ENCODE data around the gene RASD2. TPM values are rescaled to one million over a fixed set of nuclear protein-coding genes. Genes with fewer than 3 reads are reported as not detected.

The RASD2 gene
- total RNA-seq, 1 donor from 2014 or later, result 9.4 TPM

DNA sequence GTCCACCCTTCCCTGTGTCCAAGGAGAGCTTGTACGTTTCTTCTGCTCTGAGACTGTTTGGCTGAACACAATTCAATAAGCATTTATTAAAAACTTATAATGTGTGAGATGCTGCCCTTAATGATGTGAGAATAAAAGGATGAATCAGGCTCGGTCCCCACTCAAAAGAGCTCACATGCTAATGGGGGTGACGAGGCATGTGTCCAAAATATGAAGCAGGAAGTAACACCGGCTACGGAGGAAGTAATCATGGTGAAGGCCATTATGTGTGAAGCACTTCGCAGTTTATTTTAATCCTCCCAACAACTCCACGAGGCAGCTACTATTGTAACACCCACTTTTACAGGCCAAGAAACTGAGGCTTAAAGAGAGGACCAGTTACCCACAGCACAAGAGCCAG lies 3.4 kb upstream of the RASD2 start:
- DNase-seq (no peak), ATAC-seq (no peak)
- intact Hi-C loops (cut with micrococcal nuclease), result no loop called here

DNA sequence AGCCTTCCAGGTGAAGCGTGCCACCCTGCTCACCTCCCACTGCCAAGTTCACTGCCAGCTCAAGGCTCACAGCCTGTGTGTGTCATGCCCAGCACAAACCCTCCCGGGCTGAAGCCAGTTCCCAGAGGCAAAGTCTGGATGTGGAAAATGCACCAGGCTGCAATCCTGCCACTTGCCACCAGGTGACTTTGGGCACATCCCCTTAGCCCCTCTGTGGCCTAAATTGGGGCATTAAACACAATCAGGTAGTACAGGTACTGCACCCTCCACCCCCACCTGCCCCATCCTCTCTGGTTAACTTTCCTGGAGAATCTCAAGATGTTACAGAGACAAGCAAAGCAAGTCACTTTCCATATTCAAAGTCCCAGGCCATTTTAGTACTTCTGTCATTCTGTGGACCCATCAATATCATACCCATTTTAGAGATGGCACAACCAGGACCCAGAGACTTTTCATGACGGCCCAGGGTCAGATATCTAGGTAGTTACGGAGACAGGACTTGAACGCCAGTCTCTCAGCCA lies 1.8 kb upstream of the RASD2 start:
- ATAC-seq, result no peak
- intact Hi-C loops (cut with micrococcal nuclease), result no loop called here
- DNase-seq, result no peak

DNA sequence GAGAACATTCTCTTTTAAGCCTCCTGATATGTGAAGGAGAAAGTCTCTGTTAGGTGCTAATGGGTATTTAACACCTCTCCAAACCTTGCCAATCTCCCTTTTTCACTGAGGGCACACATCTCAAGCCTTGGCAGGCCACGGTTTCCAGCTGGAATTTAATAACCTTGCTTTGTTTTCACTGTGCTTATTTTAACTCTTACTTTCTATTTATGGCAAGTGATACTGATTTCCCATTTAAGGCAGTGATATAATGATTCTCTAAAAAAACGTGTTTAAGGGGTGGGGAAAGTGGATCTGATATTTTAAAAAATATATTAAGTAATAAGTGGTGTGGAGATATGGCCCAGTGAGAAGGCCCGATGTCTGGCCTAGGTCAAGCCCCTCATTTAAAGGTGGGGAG lies 1.1 kb upstream of the RASD2 start:
- DNase-seq (no peak), ATAC-seq (no peak)
- intact Hi-C loops (cut with micrococcal nuclease), result no loop called here

GRCh38 chr22:35539910-35540594 lies 579 bp upstream of the RASD2 start:
- DNase-seq (peak; percentile 81), ATAC-seq (peak; percentile 86)
- intact Hi-C loops (cut with micrococcal nuclease), result no loop called here

DNA sequence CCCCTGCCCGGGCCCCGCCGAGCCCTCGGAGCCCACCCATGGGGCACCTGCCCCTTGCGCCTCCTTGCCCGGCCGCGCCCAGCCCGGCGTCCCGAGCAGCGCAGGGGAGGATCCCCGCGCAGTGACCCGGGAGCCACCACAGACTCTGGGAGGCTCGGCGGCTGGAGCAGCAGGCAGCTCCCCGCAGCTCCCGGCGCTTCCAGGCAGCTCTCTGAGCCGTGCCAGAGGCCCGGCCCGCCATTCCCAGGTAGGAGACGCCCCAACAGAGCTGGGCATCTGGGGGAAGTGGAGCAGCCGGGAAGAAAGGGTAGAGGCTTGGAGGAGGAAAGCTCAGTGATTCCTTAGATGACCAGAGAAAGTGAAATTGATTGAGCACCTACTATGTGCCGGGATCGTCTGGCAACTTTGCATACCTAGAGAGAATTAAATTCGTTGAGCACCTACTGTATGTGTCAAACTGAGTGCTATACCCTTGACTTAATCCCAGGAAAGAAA lies 670 bp downstream of the RASD2 start:
- intact Hi-C loops (cut with micrococcal nuclease), result no loop called here
- peak; percentile 25 for ATAC-seq
- peak; percentile 59 for DNase-seq

DNA sequence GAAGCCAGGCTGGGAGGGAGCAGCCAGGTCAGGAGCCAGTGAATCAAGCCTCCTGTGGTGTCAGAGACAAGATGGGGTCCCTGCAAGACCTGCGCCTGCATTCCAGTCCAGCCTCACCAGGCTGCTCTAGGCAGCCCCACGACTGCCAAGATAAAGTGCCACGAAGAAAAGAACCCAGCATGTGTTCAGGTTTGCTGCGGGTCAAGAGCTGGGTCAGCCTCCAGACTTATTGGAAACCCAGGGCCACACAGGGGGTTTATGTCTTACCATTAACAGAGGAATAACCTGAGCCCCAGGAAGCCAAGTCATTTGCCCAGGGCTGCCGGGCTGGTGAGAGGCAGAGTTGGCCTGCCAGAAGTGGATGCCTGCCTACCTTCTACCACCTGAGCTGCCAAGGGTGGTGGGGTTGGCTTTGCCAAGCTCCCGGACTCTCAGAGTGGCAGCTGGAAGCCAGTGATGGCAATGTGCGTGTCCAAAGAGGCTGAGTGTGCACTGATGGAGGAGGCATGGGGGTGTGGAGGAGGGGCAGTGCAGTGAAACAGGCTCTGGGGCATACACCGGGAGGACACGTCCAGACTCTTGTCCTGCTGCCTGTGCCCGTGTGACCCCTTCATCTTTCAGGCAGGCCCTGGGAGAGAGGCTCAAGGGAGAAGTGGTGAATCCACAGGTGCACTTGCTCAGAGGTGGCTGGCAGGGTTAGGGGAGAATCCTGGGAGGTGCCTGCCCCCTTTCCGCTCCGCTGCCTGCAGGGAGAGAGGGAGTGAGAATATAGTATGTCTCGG lies 1.7 kb downstream of the RASD2 start:
- ATAC-seq (no peak), DNase-seq (no peak)
- intact Hi-C loops (cut with micrococcal nuclease), result no loop called here

GRCh38 chr22:35542939-35543516 lies 2.4 kb downstream of the RASD2 start:
- intact Hi-C loops (cut with micrococcal nuclease), result no loop called here
- ATAC-seq (no peak), DNase-seq (no peak)

DNA sequence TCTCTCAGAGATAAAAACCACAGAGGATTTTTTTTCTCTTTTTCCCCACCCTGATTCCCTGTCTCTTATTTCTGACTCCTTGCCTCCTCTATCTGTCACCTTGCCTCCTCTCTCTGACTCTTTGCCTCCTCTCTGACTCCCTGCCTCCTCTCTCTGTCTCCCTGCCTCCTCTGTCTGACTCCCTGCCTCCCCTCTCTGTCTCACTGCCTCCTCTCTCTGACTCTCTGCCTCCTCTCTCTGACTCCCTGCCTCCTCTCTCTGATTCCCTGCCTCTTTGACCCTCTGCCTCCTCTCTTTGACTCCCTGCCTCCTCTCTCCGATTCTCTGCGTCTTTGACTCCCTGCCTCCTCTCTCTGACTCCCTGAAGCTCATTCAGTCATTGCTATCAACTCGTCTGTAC lies 3.1 kb downstream of the RASD2 start:
- intact Hi-C loops (cut with micrococcal nuclease), result no loop called here
- no peak for ATAC-seq
- DNase-seq, result no peak

- ATAC-seq (no peak), DNase-seq (no peak)
- intact Hi-C loops (cut with micrococcal nuclease), result no loop called here
Observed at GRCh38 chr22:35544189-35544588, 3.6 kb downstream of the RASD2 start.

- DNase-seq, result peak; percentile 66
- intact Hi-C loops (cut with micrococcal nuclease), result no loop called here
- peak; percentile 43 for ATAC-seq
Observed at GRCh38 chr22:35544827-35545226, 4.2 kb downstream of the RASD2 start.

DNA sequence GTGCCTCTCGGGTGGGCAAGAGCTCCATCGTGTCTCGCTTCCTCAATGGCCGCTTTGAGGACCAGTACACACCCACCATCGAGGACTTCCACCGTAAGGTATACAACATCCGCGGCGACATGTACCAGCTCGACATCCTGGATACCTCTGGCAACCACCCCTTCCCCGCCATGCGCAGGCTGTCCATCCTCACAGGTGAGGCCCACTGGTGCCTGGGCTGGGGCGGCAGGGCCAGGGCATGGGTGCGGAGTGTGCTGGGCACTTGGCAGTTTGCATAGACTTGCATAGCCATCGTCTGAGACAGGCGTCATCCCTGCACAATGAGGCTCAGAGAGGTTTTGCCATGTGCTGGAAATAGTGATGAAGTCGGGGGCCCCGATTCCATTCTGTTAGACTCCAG lies 6.3 kb downstream of the RASD2 start:
- no peak for ATAC-seq
- intact Hi-C loops (cut with micrococcal nuclease), result no loop called here
- DNase-seq, result no peak

- no peak for DNase-seq
- ATAC-seq, result no peak
- intact Hi-C loops (cut with micrococcal nuclease), result no loop called here
Observed at GRCh38 chr22:35547987-35548721, 7.5 kb downstream of the RASD2 start.

- no peak for DNase-seq
- intact Hi-C loops (cut with micrococcal nuclease), result no loop called here
- ATAC-seq, result no peak
Observed at GRCh38 chr22:35548722-35549112, 8.1 kb downstream of the RASD2 start.

- ATAC-seq (peak; percentile 78), DNase-seq (peak; percentile 77)
- intact Hi-C loops (cut with micrococcal nuclease), result no loop called here
Observed at GRCh38 chr22:35549328-35549727, 8.7 kb downstream of the RASD2 start.

DNA sequence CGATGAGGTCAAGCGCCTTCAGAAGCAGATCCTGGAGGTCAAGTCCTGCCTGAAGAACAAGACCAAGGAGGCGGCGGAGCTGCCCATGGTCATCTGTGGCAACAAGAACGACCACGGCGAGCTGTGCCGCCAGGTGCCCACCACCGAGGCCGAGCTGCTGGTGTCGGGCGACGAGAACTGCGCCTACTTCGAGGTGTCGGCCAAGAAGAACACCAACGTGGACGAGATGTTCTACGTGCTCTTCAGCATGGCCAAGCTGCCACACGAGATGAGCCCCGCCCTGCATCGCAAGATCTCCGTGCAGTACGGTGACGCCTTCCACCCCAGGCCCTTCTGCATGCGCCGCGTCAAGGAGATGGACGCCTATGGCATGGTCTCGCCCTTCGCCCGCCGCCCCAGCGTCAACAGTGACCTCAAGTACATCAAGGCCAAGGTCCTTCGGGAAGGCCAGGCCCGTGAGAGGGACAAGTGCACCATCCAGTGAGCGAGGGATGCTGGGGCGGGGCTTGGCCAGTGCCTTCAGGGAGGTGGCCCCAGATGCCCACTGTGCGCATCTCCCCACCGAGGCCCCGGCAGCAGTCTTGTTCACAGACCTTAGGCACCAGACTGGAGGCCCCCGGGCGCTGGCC lies 11.0 kb downstream of the RASD2 start:
- no peak for ATAC-seq
- no peak for DNase-seq
- intact Hi-C loops (cut with micrococcal nuclease), result no loop called here

DNA sequence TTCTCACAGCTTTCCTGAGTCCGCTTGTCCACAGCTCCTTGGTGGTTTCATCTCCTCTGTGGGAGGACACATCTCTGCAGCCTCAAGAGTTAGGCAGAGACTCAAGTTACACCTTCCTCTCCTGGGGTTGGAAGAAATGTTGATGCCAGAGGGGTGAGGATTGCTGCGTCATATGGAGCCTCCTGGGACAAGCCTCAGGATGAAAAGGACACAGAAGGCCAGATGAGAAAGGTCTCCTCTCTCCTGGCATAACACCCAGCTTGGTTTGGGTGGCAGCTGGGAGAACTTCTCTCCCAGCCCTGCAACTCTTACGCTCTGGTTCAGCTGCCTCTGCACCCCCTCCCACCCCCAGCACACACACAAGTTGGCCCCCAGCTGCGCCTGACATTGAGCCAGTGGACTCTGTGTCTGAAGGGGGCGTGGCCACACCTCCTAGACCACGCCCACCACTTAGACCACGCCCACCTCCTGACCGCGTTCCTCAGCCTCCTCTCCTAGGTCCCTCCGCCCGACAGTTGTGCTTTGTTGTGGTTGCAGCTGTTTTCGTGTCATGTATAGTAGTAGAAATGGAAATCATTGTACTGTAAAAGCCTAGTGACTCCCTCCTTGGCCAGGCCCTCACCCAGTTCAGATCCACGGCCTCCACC lies 11.7 kb downstream of the RASD2 start:
- no peak for DNase-seq
- intact Hi-C loops (cut with micrococcal nuclease), result no loop called here
- no peak for ATAC-seq

DNA sequence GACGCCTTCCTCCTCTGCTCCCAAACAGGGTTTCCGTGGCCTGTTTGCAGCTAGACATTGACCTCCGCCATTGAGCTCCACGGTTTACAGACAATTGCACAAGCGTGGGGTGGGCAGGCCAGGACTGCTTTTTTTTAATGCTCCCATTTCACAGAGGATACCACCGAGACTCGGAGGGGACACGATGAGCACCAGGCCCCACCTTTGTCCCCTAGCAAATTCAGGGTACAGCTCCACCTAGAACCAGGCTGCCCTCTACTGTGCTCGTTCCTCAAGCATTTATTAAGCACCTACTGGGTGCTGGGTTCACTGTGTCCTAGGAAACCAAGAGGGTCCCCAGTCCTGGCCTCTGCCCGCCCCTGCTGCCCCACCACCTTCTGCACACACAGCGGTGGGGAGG lies 12.2 kb downstream of the RASD2 start:
- DNase-seq (no peak), ATAC-seq (no peak)
- intact Hi-C loops (cut with micrococcal nuclease), result no loop called here

DNA sequence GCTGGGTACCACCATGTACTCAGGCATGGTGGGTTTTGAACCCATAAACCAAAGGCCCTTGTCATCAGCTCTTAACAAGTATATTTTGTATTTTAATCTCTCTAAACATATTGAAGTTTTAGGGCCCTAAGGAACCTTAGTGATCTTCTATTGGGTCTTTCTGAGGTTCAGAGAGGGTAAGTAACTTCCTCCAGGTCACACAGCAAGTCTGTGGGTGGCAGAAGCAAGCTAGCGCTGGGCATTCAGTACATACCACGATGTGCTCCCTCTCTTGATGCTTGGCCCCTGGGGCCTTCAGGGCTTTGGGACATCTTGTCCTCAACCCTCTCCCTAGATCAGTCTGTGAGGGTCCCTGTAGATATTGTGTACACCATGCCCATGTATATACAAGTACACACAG lies 12.7 kb downstream of the RASD2 start:
- intact Hi-C loops (cut with micrococcal nuclease), result no loop called here
- ATAC-seq, result no peak
- no peak for DNase-seq

Measured in left ventricle myocardium superior (tissue), 1 donor.